Measurements from ENCODE around the gene AHCYL2. TPM values are rescaled to one million over a fixed set of nuclear protein-coding genes. Genes with fewer than 3 reads are reported as not detected.
A peak's percentile ranks its signal among the peaks of the same experiment; 100 is the strongest.

The AHCYL2 gene
- total RNA-seq, 3 donors from 2014 or later (not counting 1 experiment from before 2014, with no cell fraction given), result 11.6 to 15.2 (median 14.5) TPM

DNA sequence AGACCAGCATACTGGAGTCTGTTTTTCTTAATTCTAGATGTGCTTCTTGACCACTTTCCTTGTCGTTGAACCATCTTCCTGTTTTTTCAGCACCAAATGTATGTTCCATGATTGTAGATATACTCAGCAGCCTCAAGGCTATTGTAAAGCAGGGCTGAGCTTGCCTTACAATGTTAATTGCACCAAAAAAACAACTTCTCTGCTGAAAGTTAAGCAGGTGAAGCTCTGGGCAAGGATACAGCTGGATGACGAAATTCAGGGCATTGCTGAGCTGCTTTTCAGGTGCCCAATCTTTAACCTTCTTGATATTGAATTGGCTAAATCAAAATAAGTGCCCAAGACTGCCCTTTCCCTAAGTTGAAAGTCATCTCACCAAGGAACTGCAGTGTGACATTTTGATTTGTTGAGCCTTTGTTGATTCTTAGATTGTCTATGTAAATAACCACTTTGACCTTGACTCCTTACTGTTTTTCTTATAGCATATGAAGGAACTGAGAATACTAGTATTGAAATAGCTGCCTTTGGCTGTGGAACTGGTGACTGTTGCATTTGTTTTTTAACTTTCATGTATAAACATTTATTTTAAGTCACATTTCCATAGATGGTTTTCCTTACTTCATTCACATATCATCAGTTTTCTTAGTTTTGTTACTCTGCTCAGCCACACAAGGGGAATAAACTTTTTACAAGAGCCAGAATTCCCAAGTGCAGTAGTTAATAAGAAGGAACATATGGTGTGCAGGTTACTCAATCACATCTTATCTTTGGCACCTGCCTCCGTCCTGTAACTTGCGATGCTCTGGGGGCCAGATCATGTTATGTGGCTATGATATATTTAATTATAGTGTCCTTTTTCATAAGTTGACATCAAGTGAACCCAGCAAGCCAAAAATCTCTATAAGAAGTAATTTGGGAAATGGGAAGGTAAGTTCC, 3.1 kb downstream of the AHCYL2 start:
- H3K4me3 Mint-ChIP-seq, result peak overlapping the region; percentile 13
- ATAC-seq, result no peak
- no peaks in the 10 kb centered on the region for H3K9me3 ChIP-seq (ENCODE audit: control insufficient read depth, insufficient read depth, low read length)
- H3K4me1 ChIP-seq (ENCODE audit: control insufficient read depth, insufficient read depth, low read length), result peaks cover 6% of the 10 kb centered on the region
- DNase-seq, result no peak
- H3K27ac Mint-ChIP-seq, result no peak overlapping the region
- H3K27ac ChIP-seq (ENCODE audit: low read length), result no peak overlapping the region
- H3K9me3 Mint-ChIP-seq, result no peaks in the 10 kb centered on the region
- H3K4me3 ChIP-seq (ENCODE audit: low read length), result no peak overlapping the region
- H3K36me3 ChIP-seq (ENCODE audit: control insufficient read depth, insufficient read depth, low read length), result no peaks in the 10 kb centered on the region
- intact Hi-C loops (cut with micrococcal nuclease), result no loop called here
- H3K36me3 Mint-ChIP-seq, result no peaks in the 10 kb centered on the region
- TF ChIP-seq, protein P1, sequence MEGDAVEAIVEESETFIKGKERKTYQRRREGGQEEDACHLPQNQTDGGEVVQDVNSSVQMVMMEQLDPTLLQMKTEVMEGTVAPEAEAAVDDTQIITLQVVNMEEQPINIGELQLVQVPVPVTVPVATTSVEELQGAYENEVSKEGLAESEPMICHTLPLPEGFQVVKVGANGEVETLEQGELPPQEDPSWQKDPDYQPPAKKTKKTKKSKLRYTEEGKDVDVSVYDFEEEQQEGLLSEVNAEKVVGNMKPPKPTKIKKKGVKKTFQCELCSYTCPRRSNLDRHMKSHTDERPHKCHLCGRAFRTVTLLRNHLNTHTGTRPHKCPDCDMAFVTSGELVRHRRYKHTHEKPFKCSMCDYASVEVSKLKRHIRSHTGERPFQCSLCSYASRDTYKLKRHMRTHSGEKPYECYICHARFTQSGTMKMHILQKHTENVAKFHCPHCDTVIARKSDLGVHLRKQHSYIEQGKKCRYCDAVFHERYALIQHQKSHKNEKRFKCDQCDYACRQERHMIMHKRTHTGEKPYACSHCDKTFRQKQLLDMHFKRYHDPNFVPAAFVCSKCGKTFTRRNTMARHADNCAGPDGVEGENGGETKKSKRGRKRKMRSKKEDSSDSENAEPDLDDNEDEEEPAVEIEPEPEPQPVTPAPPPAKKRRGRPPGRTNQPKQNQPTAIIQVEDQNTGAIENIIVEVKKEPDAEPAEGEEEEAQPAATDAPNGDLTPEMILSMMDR (IDR thresholded peaks at IDR 0.05), result no peak
- WGBS (ENCODE audit: insufficient coverage), result 80% methylated on average over 2 of the region's 4 CpGs
- H3K27me3 ChIP-seq (ENCODE audit: control insufficient read depth, insufficient read depth, low read length), result no peaks in the 10 kb centered on the region
- H3K4me1 Mint-ChIP-seq, result peaks cover 21 to 27% of the 10 kb centered on the region in 2 donors
- H3K27me3 Mint-ChIP-seq (ENCODE audit: low read depth in 2 of 2), result no peaks in the 10 kb centered on the region

GRCh38 chr7:129228633-129229032, 3.8 kb downstream of the AHCYL2 start:
- Histone ChIP-seq H3K36me3 (ENCODE audit: control insufficient read depth, insufficient read depth, low read length) (no peaks in the 10 kb centered on the region), H3K9me3 (ENCODE audit: control insufficient read depth, insufficient read depth, low read length) (no peaks in the 10 kb centered on the region), H3K27ac (ENCODE audit: low read length) (no peak overlapping the region), H3K27me3 (ENCODE audit: control insufficient read depth, insufficient read depth, low read length) (no peaks in the 10 kb centered on the region), H3K4me1 (ENCODE audit: control insufficient read depth, insufficient read depth, low read length) (peaks cover 6% of the 10 kb centered on the region), H3K4me3 (ENCODE audit: low read length) (no peak overlapping the region)
- Mint-ChIP-seq H3K4me3 (no peak overlapping the region), H3K36me3 (no peaks in the 10 kb centered on the region), H3K27ac (no peak overlapping the region), H3K27me3 (ENCODE audit: low read depth in 2 of 2) (no peaks in the 10 kb centered on the region), H3K4me1 (peaks cover 21 to 28% of the 10 kb centered on the region in 2 donors), H3K9me3 (no peaks in the 10 kb centered on the region)
- 88% methylated on average over 1 of the region's 2 CpGs for WGBS (ENCODE audit: insufficient coverage)
- intact Hi-C loops (cut with micrococcal nuclease), result no loop called here
- DNase-seq (no peak), ATAC-seq (no peak)
- TF ChIP-seq, protein P1 (IDR thresholded peaks at IDR 0.05), result no peak

DNA sequence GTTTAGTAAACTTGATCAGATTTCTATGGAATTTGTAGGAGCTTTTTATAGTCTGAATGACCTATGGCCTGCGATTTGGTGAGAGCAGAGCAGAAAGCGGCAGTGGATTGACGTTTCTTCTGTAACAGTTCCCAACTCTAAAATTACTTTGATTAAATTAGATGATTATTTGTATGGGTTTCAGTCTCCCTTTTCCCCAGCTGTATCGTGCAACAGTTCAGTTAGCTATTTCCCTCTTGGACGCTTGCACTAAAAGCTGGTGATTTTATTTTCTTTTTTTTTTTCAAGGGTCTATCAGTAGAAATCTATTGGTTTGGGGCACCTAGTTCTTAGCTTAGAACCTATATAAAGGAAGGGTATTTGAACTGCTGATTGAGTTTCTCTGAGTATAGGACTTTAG, 6.8 kb downstream of the AHCYL2 start:
- no peak overlapping the region for H3K4me3 Mint-ChIP-seq
- TF ChIP-seq, protein P1 (IDR thresholded peaks at IDR 0.05), result no peak
- Histone ChIP-seq H3K36me3 (ENCODE audit: control insufficient read depth, insufficient read depth, low read length) (no peaks in the 10 kb centered on the region), H3K27ac (ENCODE audit: low read length) (no peak overlapping the region), H3K4me3 (ENCODE audit: low read length) (no peak overlapping the region), H3K27me3 (ENCODE audit: control insufficient read depth, insufficient read depth, low read length) (no peaks in the 10 kb centered on the region), H3K9me3 (ENCODE audit: control insufficient read depth, insufficient read depth, low read length) (no peaks in the 10 kb centered on the region), H3K4me1 (ENCODE audit: control insufficient read depth, insufficient read depth, low read length) (no peaks in the 10 kb centered on the region)
- WGBS (ENCODE audit: insufficient coverage), result 100% methylated on average over 1 of the region's 5 CpGs
- no peaks in the 10 kb centered on the region for H3K36me3 Mint-ChIP-seq
- H3K4me1 Mint-ChIP-seq, result peaks cover under 1 to 20% of the 10 kb centered on the region in 2 donors
- H3K27me3 Mint-ChIP-seq (ENCODE audit: low read depth in 2 of 2), result no peaks in the 10 kb centered on the region
- no peaks in the 10 kb centered on the region for H3K9me3 Mint-ChIP-seq
- intact Hi-C loops (cut with micrococcal nuclease), result no loop called here
- no peak overlapping the region for H3K27ac Mint-ChIP-seq
- DNase-seq (no peak), ATAC-seq (no peak)

All from natural killer cell (primary cell).